Urinary bladder (tissue), 4 donors: ENCODE results near the gene PSG5. TPM values are rescaled to one million over a fixed set of nuclear protein-coding genes. Genes with fewer than 3 reads are reported as not detected.
"Not testable (repeated sequence)": the region's sequence is repeated elsewhere in the genome, so short reads cannot be mapped to it uniquely, and the experiment has no call there.

Experiments used
- DNase-seq: peaks from one replicate; pipeline ENCODE4 v3.0.0-alpha.2; 2015; ENCODE audit errors: extremely low spot score
- H3K27ac ChIP-seq: one replicate; pipeline ENCODE4 v1.5.1; 2013; ENCODE audit warnings: low read depth, mild to moderate bottlenecking, moderate library complexity
- H3K36me3 ChIP-seq: one replicate; pipeline ENCODE4 v1.6.1; 2013; ENCODE audit warnings: mild to moderate bottlenecking, moderate library complexity; ENCODE audit not compliant: insufficient read depth
- H3K4me1 ChIP-seq: one replicate; pipeline ENCODE4 v1.6.1; 2013; ENCODE audit warnings: mild to moderate bottlenecking, moderate library complexity; ENCODE audit not compliant: insufficient read depth
- H3K4me3 ChIP-seq: one replicate; pipeline ENCODE4 v1.5.1; 2013; ENCODE audit warnings: low read depth, low read length
- WGBS: extraction: QIAGEN DNeasy Blood & Tissue Kit; methylation state at CpG from one replicate; pipeline ENCODE4 v1.1.7; 2013; 5-methylcytosine and 5-hydroxymethylcytosine counted together
- polyA plus RNA-seq: library from polyadenylated mRNA; stranded (reverse); fragments of 200-250 nt; gene quantifications from one replicate; pipeline ENCODE4 v1.2.3, GENCODE V29; 2013
- total RNA-seq: library from RNA; depleted of rRNA; stranded (reverse); fragments of >200 nt; gene quantifications from one replicate; pipeline ENCODE4 v1.2.3, GENCODE V29; 2014
- donor health status: healthy with polysubstance abuse.
- donor health status: healthy.

PSG5 gene
- total and polyA plus RNA-seq, 2 donors, result not detected

DNA sequence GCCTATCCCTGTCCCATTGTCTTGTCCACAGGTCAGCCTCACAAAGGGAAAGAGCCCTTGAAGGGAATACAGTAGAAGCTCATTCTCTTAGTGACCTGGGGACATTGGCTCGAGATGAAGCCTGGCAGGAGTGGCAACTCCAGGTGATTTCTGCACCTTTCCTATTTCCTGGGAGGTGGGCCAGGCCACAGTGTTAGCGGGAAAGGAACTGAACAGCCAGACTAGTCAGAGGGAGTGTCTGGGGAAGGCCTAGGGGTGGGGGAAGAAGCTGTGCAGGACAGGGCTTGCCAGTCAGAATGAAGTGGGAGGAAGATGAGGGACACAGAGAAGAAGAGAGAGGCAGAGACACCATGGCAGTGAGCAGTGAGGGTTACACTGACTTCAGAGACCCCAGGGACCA, 15.6 kb upstream of the PSG5 start:
- not testable (repeated sequence) for H3K36me3 ChIP-seq, H3K4me3 ChIP-seq, DNase-seq, H3K27ac ChIP-seq, H3K4me1 ChIP-seq
- 71% methylated on average over 2 of the region's 2 CpGs for WGBS

DNA sequence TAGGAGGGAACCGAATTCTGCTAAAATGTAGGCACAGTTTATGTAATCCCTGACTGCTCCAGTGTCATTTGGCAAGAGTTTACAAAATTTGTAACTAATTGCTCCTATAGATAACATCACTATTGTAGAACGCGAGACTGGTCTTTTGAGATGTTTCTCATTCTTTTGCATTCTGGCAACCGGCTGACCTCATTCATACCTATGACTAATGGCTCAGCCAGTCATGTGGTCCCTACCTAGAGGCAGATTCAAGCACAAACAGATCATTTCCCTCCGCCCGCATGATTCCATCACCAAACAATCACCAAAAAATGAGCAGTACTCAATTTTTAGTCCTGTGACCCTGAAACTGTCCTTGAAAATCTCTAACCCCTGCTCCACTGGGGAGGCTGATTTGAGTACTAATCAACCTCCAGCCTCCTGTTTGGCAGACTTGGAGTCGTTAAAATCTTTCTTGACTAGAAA, 15.0 kb upstream of the PSG5 start:
- H3K4me3 ChIP-seq, H3K36me3 ChIP-seq, H3K27ac ChIP-seq, DNase-seq, H3K4me1 ChIP-seq: not testable (repeated sequence)
- WGBS, result 58% methylated on average over 7 of the region's 7 CpGs

GRCh38 chr19:43198686-43199419, 12.5 kb upstream of the PSG5 start:
- not testable (repeated sequence) for H3K4me1 ChIP-seq
- 61% methylated on average over 5 of the region's 5 CpGs for WGBS

DNA sequence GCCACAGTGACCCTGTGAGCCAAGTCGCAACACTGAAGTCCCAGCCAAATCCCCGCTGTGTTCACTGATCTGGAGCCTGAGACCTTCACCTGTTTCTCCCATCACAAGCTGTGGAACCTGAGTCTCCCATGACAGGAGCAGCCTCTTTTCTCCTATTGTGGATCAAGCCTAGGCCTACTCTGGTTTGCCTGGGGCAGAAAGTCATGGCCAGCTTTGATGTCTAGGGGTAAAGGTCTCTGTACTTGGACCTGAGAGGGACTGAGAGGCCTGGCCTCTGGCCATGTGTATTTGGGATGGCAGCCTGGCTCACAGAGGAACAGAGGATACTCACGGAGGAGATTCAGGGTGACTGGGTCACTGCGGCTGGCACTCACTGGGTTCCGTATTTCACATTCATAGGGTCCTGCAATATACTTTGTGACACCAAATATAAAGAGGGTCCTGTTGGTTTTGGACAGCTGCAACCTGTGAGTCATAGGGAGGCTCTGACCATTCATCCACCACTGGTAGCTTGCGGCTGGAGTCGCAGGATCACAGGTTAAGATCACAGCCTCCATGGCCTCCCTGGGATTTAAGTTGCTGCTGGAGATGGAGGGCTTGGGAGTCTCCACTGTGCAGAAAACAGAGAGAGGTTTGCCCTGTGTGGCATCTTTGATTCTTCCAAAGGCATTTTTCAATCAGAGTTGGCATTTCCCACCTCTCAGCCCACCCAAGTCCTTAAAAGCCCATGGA, 11.5 kb upstream of the PSG5 start:
- not testable (repeated sequence) for DNase-seq, H3K36me3 ChIP-seq, H3K4me1 ChIP-seq, H3K4me3 ChIP-seq, H3K27ac ChIP-seq
- 92% methylated on average over 4 of the region's 7 CpGs for WGBS

More at GRCh38 chr19:43198686-43199419, 12.5 kb upstream of the PSG5 start:
- H3K27ac ChIP-seq, DNase-seq, H3K36me3 ChIP-seq, H3K4me3 ChIP-seq: not testable (repeated sequence)

GRCh38 chr19:43194397-43194796, 8.1 kb upstream of the PSG5 start:
- 77% methylated on average over 7 of the region's 7 CpGs for WGBS
- not testable (repeated sequence) for H3K4me1 ChIP-seq, H3K27ac ChIP-seq, H3K4me3 ChIP-seq, H3K36me3 ChIP-seq, DNase-seq

DNA sequence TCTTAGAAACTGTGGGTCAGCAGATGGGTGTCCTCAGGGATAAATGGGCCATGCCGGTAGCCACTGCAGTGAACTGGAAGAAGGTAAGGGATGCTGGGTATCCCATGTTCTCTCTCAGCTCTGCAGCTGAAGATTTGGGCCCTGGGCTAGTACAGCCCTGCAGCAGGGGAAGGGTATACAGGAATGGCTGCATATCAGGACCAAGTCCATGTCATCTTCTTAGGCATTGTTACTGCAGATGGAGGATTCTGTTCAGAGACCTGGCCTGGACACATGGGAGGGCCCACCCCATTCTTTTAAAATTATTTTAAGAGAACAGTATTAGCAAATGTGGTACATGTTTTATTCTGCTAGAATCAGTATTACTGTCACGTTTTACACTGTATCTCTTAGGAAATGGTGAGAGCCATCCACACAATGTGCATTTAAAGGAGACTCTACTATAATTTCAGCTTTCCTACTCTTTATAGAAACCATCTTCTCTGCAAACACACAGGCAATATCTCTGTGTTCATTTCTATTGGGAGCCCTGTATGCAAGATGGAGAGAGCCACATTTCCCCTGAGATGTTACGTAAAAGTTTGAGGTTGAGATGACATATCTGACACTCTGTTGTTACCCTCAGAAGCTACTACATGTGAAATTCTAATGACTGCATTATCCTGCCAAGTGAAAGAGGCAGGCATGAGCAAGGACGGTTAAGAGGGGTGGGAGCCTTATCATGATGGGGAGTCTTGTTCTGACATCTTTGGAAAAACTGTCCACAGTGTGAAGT, 6.2 kb upstream of the PSG5 start:
- WGBS, result 63% methylated on average over 4 of the region's 4 CpGs
- H3K4me3 ChIP-seq, H3K27ac ChIP-seq, H3K4me1 ChIP-seq, DNase-seq, H3K36me3 ChIP-seq: not testable (repeated sequence)

GRCh38 chr19:43188092-43188491, 1.8 kb upstream of the PSG5 start:
- not testable (repeated sequence) for H3K27ac ChIP-seq, DNase-seq, H3K4me1 ChIP-seq, H3K4me3 ChIP-seq, H3K36me3 ChIP-seq
- WGBS, result 61% methylated on average over 9 of the region's 9 CpGs

DNA sequence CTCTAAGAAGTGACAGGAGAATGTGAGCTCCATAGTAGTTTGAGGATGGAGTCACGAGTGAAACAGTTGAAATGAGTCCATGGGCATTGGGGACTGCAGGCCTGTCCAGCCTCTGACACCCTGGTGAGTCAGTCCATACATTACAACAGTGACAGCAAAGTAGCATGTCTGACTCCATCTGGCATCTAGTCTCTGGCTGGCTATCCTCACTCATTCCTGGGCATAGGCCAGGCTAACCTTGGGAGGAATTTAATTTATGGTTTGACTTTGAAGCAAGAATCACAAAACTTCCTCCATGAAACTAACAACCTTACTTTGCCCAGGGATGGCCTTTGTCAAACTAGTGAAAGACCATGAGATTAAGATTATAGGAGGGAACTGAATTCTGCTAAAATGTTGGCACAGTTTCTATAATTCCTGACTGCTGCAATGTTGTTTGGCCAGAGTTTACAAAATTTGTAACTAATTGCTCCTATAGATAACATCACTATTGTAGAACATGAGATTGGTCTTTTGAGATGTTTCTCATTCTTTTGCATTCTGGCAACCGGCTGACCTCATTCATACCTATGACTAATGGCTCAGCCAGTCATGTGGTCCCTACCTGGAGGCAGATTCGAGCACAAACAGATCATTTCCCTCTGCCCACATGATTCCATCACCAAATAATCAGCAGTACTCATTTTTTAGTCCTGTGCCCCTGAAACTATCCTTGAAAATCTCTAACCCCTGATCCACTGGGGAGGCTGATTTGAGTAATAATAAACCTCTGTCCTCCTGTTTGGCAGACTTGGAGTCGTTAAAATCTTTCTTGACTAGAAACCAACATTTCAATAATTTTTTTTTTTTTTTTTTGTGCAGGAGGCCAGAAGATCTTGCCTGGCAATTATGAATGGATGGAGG, 4.2 kb downstream of the PSG5 start:
- not testable (repeated sequence) for H3K36me3 ChIP-seq, H3K4me3 ChIP-seq, DNase-seq, H3K4me1 ChIP-seq, H3K27ac ChIP-seq
- 44% methylated on average over 4 of the region's 4 CpGs for WGBS

DNA sequence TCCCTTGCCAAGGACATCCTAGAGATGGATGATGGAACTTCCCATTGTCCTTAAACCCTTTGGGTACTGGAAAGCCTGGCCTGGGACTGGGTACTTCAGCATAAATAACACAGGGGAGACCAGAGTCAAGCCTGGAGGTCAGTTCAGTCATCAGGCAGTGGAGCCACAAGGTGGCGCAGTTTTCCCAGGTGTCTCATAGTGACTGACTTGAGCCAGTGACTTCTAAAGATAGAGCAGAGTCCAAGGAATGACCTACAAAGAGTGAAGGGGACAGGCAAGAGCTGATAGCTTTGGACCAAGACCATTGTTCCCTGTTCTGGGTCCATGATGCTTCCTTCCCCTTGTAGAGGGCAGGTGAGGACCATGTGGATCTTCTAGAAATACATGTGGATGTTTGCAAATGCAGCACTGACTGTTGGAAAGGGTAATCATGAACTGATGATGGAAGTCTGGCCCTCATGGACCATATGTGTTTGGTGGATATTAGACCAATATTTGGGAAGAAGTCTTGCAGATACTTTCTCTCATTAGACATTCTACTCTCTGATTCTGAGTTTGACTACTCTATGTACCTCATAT, 6.7 kb downstream of the PSG5 start:
- WGBS, result 14% methylated on average over 1 of the region's 1 CpG
- H3K4me3 ChIP-seq, DNase-seq: not testable (repeated sequence)

GRCh38 chr19:43178577-43178976, 7.8 kb downstream of the PSG5 start:
- DNase-seq, H3K4me1 ChIP-seq: not testable (repeated sequence)
- 90% methylated on average over 3 of the region's 3 CpGs for WGBS

More for the DNA sequence above, 6.7 kb downstream of the PSG5 start:
- H3K27ac ChIP-seq, H3K36me3 ChIP-seq, H3K4me1 ChIP-seq: not testable (repeated sequence)

DNA sequence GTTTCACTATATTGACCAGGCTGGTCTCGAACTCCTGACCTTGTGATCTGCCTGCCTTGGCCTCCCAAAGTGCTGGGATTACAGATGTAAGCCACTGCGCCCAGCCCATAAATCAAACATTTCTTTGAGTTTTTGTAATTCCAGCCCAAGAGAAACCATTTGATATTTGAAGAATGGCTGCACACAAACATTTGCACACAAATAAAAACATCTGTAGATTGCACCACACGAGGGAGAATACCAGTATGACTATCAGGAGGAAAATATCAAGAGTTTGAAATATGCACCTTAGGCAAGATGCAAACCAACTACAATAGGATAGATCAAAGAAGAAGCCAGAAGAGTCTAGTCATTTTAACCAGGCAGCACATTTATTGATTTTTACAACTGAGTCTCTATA, 20.4 kb downstream of the PSG5 start:
- H3K36me3 ChIP-seq, H3K27ac ChIP-seq, H3K4me3 ChIP-seq, H3K4me1 ChIP-seq, DNase-seq: not testable (repeated sequence)
- 63% methylated on average over 3 of the region's 3 CpGs for WGBS

More at GRCh38 chr19:43178577-43178976, 7.8 kb downstream of the PSG5 start:
- not testable (repeated sequence) for H3K4me3 ChIP-seq, H3K36me3 ChIP-seq, H3K27ac ChIP-seq

- H3K4me1 ChIP-seq, H3K36me3 ChIP-seq, H3K27ac ChIP-seq, DNase-seq, H3K4me3 ChIP-seq: not testable (repeated sequence)
- WGBS, result 60% methylated on average over 3 of the region's 3 CpGs
These were observed 23.2 kb downstream of the PSG5 start for GRCh38 chr19:43163135-43163534.
